MCF 10A (cell line): ENCODE results near the gene RPRD1A. TPM values are rescaled to one million over a fixed set of nuclear protein-coding genes. Genes with fewer than 3 reads are reported as not detected.

ENCODE experiments used
- BruUV-seq: library from RNA; stranded (reverse); fragments of 400-500 nt; replicated peaks from 2 replicates; lab custom pipeline; 2021; lab: Mats Ljungman, UMichigan
- CTCF ChIA-PET: fragments of 300-600 bp; sonication (Branson Sonifier 250); formaldehyde crosslinking; extraction: SDS; loops from one replicate; lab custom pipeline; 2021; ENCODE audit warnings: antibody characterized with exemption, inconsistent platforms; lab: Yijun Ruan, JAX
- POLR2A ChIA-PET: fragments of 300-600, 350-650 bp; sonication (Branson Sonifier 250); formaldehyde crosslinking; extraction: SDS; loops from one replicate; lab custom pipeline; 2020; ENCODE audit warnings: antibody characterized with exemption, inconsistent platforms; lab: Yijun Ruan, JAX
- DNase-seq: peaks from one replicate; pipeline ENCODE4 v3.0.0-alpha.2; 2018; ENCODE audit not compliant: unreplicated experiment
- H3K27ac Mint-ChIP-seq: one replicate; pipeline ENCODE4 v1.8.0; 2022; ENCODE audit warnings: mild to moderate bottlenecking, low read depth, mixed read lengths; ENCODE audit not compliant: unreplicated experiment
- H3K27me3 Mint-ChIP-seq: one replicate; pipeline ENCODE4 v1.8.0; 2022; ENCODE audit warnings: mixed read lengths; ENCODE audit not compliant: insufficient read depth, unreplicated experiment
- H3K36me3 Mint-ChIP-seq: one replicate; pipeline ENCODE4 v1.8.0; 2022; ENCODE audit warnings: mild to moderate bottlenecking, moderate library complexity, mixed read lengths; ENCODE audit not compliant: insufficient read depth, unreplicated experiment
- H3K4me1 Mint-ChIP-seq: one replicate; pipeline ENCODE4 v1.8.0; 2022; ENCODE audit warnings: mixed read lengths; ENCODE audit not compliant: insufficient read depth, unreplicated experiment
- H3K4me3 Mint-ChIP-seq: one replicate; pipeline ENCODE4 v1.8.0; 2022; ENCODE audit warnings: mild to moderate bottlenecking, moderate library complexity, mixed read lengths; ENCODE audit not compliant: unreplicated experiment
- H3K9me3 Mint-ChIP-seq: one replicate; pipeline ENCODE4 v1.8.0; 2022; ENCODE audit warnings: mixed read lengths; ENCODE audit not compliant: unreplicated experiment
- CTCF ChIP-seq: fragments of 200-600 bp; IDR thresholded peaks from one replicate; pipeline ENCODE4 v1.8.0; 2022; ENCODE audit warnings: antibody characterized with exemption, mild to moderate bottlenecking; ENCODE audit not compliant: unreplicated experiment
- intact Hi-C: fragments of 100-400 bp; cut with micrococcal nuclease; formaldehyde crosslinking; loops from 2 replicates; pipeline ENCODE4 v1.14.1; 2022
- total RNA-seq: library from RNA; stranded (reverse); gene quantifications from 2 replicates; pipeline ENCODE4 v1.2.3, GENCODE V29; 2022

Gene RPRD1A
- total RNA-seq, 1 experiment from 2014 or later, result 89.1 TPM

- H3K4me3 Mint-ChIP-seq, result no peak overlapping the region
- no peaks in the 10 kb centered on the region for H3K27me3 Mint-ChIP-seq
- no peaks in the 10 kb centered on the region for H3K4me1 Mint-ChIP-seq
- no peak for DNase-seq
- intact Hi-C loops, result no loop called here
- CTCF ChIA-PET, result interaction anchor here (0.9 kb wide), 1 partner anchor 793 kb away, joined by 3 read pairs; no protein-coding TSS in a partner anchor
- no peak overlapping the region for H3K27ac Mint-ChIP-seq
- no peaks in the 10 kb centered on the region for H3K9me3 Mint-ChIP-seq
- BruUV-seq, result no TSS peak
- POLR2A ChIA-PET, result interaction anchor here (0.6 kb wide), 1 partner anchor 414 kb away, joined by 3 read pairs; no protein-coding TSS in a partner anchor
- H3K36me3 Mint-ChIP-seq, result no peaks in the 10 kb centered on the region
- no peak for TF ChIP-seq CTCF
Observed at GRCh38 chr18:36046898-36047297, 20.5 kb downstream of the RPRD1A start.

GRCh38 chr18:36045241-36045991, 21.9 kb downstream of the RPRD1A start:
- no peak for DNase-seq
- no peaks in the 10 kb centered on the region for H3K27me3 Mint-ChIP-seq

GRCh38 chr18:36043153-36043552, 24.2 kb downstream of the RPRD1A start:
- no peak for TF ChIP-seq CTCF
- BruUV-seq, result no TSS peak
- CTCF ChIA-PET, result no interaction called here
- no peak overlapping the region for H3K27ac Mint-ChIP-seq
- H3K4me1 Mint-ChIP-seq, result peaks cover 10% of the 10 kb centered on the region
- POLR2A ChIA-PET, result no interaction called here
- H3K36me3 Mint-ChIP-seq, result peaks cover 15% of the 10 kb centered on the region
- H3K9me3 Mint-ChIP-seq, result no peaks in the 10 kb centered on the region
- no peak overlapping the region for H3K4me3 Mint-ChIP-seq
- no peaks in the 10 kb centered on the region for H3K27me3 Mint-ChIP-seq
- no peak for DNase-seq
- intact Hi-C loops, result no loop called here

More at GRCh38 chr18:36045241-36045991, 21.9 kb downstream of the RPRD1A start:
- Mint-ChIP-seq H3K36me3 (no peaks in the 10 kb centered on the region), H3K27ac (no peak overlapping the region), H3K4me1 (peaks cover 10% of the 10 kb centered on the region), H3K9me3 (no peaks in the 10 kb centered on the region), H3K4me3 (no peak overlapping the region)
- TF ChIP-seq CTCF, result no peak
- intact Hi-C loops, result no loop called here
- CTCF ChIA-PET, result no interaction called here
- POLR2A ChIA-PET, result no interaction called here
- no TSS peak for BruUV-seq

- intact Hi-C loops, result no loop called here
Observed at GRCh38 chr18:36041146-36041545, 26.2 kb downstream of the RPRD1A start.

More at GRCh38 chr18:36041146-36041545, 26.2 kb downstream of the RPRD1A start:
- no peaks in the 10 kb centered on the region for H3K27me3 Mint-ChIP-seq
- peaks cover 10% of the 10 kb centered on the region for H3K4me1 Mint-ChIP-seq
- no peaks in the 10 kb centered on the region for H3K9me3 Mint-ChIP-seq
- H3K36me3 Mint-ChIP-seq, result peaks cover 17% of the 10 kb centered on the region
- no peak overlapping the region for H3K27ac Mint-ChIP-seq
- CTCF ChIA-PET, result interaction anchor here (0.9 kb wide), 1 partner anchor 226 kb away, joined by 3 read pairs; no protein-coding TSS in a partner anchor
- TF ChIP-seq CTCF, result no peak
- POLR2A ChIA-PET, result no interaction called here
- no TSS peak for BruUV-seq
- no peak overlapping the region for H3K4me3 Mint-ChIP-seq
- no peak for DNase-seq
